ENCODE measurements around the gene BLNK. TPM values are rescaled to one million over a fixed set of nuclear protein-coding genes. Genes with fewer than 3 reads are reported as not detected.

Gene BLNK
- polyA plus RNA-seq, 2 of the 4 experiments (the other 2 are of a cell fraction), result not detected

- WGBS (ENCODE audit: missing lambda C conversion rate), result 36% methylated on average over 5 of the region's 5 CpGs
- Histone ChIP-seq H3K4me2 (peak overlapping the region; percentile 55; the same call in 2 of the 3 replicates), H3K27ac (no peak overlapping the region), H3K4me1 (peaks cover 12% of the 10 kb centered on the region), H3K4me3 (no peak overlapping the region), H3K9me3 (no peaks in the 10 kb centered on the region)
- ATAC-seq (no peak), FAIRE-seq (no peak), DNase-seq (ENCODE audit: low read depth in 1 of 2, low spot score in 1 of 2) (no peak)
- no peak for TF ChIP-seq HEYL (CRISPR knock-in tag; IDR thresholded peaks at IDR 0.05)
- TF ChIP-seq SMC3 (IDR thresholded peaks at IDR 0.05), result no peak
- TF ChIP-seq ZSCAN20 (CRISPR knock-in tag; IDR thresholded peaks at IDR 0.05), result no peak
- no peak for TF ChIP-seq NPAS2 (CRISPR knock-in tag; IDR thresholded peaks at IDR 0.05; ENCODE audit: borderline replicate concordance)
- no peak for TF ChIP-seq MAZ (IDR thresholded peaks at IDR 0.05; ENCODE audit: borderline replicate concordance, low read depth, low read length)
- TF ChIP-seq ATOH8 (CRISPR knock-in tag; IDR thresholded peaks at IDR 0.05; ENCODE audit: low read depth), result no peak
- TF ChIP-seq ELK1 (IDR thresholded peaks at IDR 0.05; ENCODE audit: low read depth, low read length), result no peak
- no peak for TF ChIP-seq JUNB (IDR thresholded peaks at IDR 0.05)
- no peak for TF ChIP-seq ZNF302 (CRISPR knock-in tag; IDR thresholded peaks at IDR 0.05)
- TF ChIP-seq KDM1A (IDR thresholded peaks at IDR 0.05; ENCODE audit: low read depth), result no peak
- TF ChIP-seq CBX2 (IDR thresholded peaks at IDR 0.05; ENCODE audit: borderline replicate concordance, low read depth), result no peak
- TF ChIP-seq EP300 (IDR thresholded peaks at IDR 0.05), result no peak
- no peak for TF ChIP-seq CBX8 (IDR thresholded peaks at IDR 0.05)
- TF ChIP-seq MAX (IDR thresholded peaks at IDR 0.05), result no peak
- TF ChIP-seq HMGXB4 (CRISPR knock-in tag; IDR thresholded peaks at IDR 0.05; ENCODE audit: borderline replicate concordance), result no peak
- TF ChIP-seq RCOR1 (IDR thresholded peaks at IDR 0.05; ENCODE audit: low read depth, low read length), result no peak
- TF ChIP-seq MYC (IDR thresholded peaks at IDR 0.05; ENCODE audit: borderline replicate concordance, low read length), result no peak
- no peak for TF ChIP-seq CHD4 (IDR thresholded peaks at IDR 0.05; ENCODE audit: borderline replicate concordance)
- TF ChIP-seq POLR2AphosphoS2 (conservative IDR thresholded peaks at IDR 0.05; ENCODE audit: low read length), result no peak
- TF ChIP-seq USF2 (IDR thresholded peaks at IDR 0.05), result no peak
- ChIA-PET POLR2A (no interaction called here), CTCF (interaction anchor here (1.1 to 3.1 kb wide), 6 partner anchors 47 to 594 kb away, joined by 3 to 15 read pairs (median 4); partner anchors contain the start of gene TCTN3)
These were observed 16.8 kb upstream of the BLNK start for GRCh38 chr10:96288151-96288621.

- CTCF ChIA-PET, result interaction anchor here (1.1 to 3.1 kb wide), 6 partner anchors 47 to 594 kb away, joined by 3 to 15 read pairs (median 4); partner anchors contain the start of gene TCTN3
- no peak overlapping the region for H3K4me3 ChIP-seq
- ATAC-seq (peak; percentile 13 to 30; a peak in 2 of 6 replicates), FAIRE-seq (no peak), DNase-seq (ENCODE audit: low read depth in 1 of 2, low spot score in 1 of 2) (peak in 1 of 2 experiments; percentile 31)
- peak overlapping the region; percentile 55 for H3K4me2 ChIP-seq
- H3K9me3 ChIP-seq, result no peaks in the 10 kb centered on the region
- H3K27ac ChIP-seq, result no peak overlapping the region
- POLR2A ChIA-PET, result no interaction called here
- peaks cover 12% of the 10 kb centered on the region for H3K4me1 ChIP-seq
- 18% methylated on average over 6 of the region's 6 CpGs for WGBS (ENCODE audit: missing lambda C conversion rate)
- no peak for TF ChIP-seq EHMT2 (IDR thresholded peaks at IDR 0.05; ENCODE audit: low read depth)
- TF ChIP-seq REST (IDR thresholded peaks at IDR 0.05), result no peak
- no peak for TF ChIP-seq ZSCAN20 (CRISPR knock-in tag; IDR thresholded peaks at IDR 0.05)
- TF ChIP-seq POLR2A (IDR thresholded peaks at IDR 0.05; ENCODE audit: low read length), result no peak
- no peak for TF ChIP-seq ATOH8 (CRISPR knock-in tag; IDR thresholded peaks at IDR 0.05; ENCODE audit: low read depth)
- TF ChIP-seq JUN (IDR thresholded peaks at IDR 0.05), result no peak
- no peak for TF ChIP-seq NR3C1 (IDR thresholded peaks at IDR 0.05)
- no peak for TF ChIP-seq RNF2 (IDR thresholded peaks at IDR 0.05; ENCODE audit: borderline replicate concordance, low read depth)
- no peak for TF ChIP-seq HDAC2 (IDR thresholded peaks at IDR 0.05)
- TF ChIP-seq BHLHE40 (IDR thresholded peaks at IDR 0.05; ENCODE audit: low read depth, low read length), result no peak
These were observed 16.2 kb upstream of the BLNK start for GRCh38 chr10:96287392-96288105.
